ENCODE measurements around the gene SPINK1.
"Not testable (repeated sequence)": the region's sequence is repeated elsewhere in the genome, so short reads cannot be mapped to it uniquely, and the experiment has no call there.

SPINK1 gene

DNA sequence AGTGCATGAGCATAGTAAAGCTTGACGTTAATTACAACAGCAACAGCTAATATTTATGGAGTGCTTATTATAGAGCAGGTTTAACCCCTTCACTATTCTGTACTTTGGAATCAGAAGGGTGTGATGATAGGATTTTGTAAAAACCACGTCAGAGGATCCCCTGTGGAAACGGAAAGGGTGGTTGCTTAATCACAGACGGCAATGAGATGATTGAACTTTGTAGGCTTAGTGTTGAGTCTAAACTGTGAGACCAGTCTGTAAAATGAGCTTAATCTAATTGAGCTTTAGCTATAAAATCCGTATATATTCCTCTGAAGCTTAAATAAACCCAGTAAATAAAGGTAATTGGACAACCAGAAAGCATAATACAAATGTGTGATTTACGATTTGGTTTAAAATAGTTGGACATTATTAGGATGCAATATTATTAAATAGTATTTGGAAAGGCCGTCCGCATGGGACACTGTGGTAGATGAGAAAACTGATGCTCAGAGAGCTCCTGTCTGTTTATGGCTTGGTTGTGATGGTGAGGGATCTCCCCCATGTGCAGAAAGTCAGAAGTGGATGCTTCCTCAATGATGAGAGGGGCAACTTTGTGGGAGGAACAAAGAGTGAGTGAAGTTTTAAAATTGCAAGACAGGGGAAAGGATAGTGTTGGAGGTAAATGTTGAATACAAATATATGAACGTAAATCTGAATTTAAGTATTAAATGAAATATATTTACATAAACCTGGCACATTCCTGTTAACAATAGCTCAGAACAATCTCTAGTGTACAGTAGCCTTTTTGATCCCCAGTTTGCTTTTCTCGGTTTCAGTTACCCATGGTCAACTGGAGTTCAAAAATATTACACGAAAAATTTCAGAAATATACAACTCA is 23.7 kb upstream of the SPINK1 start:
- intact Hi-C loops (cut with DNase I): no loop called here

DNA sequence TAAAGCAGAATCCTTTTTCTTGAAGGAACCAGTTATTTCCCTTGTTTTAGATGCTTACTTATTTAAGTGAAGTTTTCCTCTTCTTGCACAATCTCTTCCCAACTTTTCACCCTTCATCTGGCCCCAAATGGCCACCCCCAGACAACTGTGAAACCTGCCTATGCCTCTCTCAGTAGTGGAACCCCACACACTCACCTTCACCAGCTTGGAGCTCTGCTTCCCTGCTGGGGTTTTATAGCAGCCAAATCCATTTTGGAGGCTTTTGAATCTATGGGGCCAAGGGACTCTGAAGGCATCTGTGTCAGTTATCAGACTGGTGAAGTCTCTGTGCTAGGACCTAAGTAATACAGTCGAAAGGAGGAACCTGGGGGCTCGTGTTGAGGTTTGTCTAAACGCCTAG is 22.9 kb upstream of the SPINK1 start:
- DNase-seq: no peak
- intact Hi-C loops (cut with DNase I): no loop called here

More for the DNA sequence above, 23.7 kb upstream of the SPINK1 start:
- DNase-seq: no peak

DNA sequence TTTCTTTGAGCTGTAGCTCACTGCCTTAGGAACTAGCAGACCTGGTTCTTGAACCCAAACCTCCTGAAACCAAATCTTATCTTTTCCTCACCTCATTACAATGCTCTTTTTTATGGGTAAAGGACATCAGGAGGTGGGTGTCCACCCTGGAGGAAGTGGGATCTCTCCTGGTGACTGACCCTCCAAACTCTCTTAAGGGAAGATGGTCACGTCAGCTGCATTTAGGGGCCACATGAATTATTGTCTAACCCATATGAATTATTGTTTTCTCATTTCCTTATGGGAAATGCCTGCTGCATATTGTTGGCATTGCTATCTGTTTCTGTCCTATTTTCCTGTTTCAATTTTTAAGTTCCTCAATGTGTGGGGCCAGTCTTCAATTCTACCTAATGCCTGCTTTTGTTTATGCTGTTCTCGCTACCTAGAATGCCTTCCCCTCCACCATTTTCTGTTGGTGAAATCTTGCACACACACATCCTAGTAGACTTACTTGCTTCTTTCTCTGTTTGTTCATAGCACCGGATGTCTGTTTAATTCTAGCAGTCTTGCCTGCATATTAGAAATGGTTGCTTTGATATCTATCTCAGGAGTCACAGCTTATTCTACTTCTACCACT is 22.0 kb upstream of the SPINK1 start:
- intact Hi-C loops (cut with DNase I): no loop called here
- DNase-seq: no peak

DNA sequence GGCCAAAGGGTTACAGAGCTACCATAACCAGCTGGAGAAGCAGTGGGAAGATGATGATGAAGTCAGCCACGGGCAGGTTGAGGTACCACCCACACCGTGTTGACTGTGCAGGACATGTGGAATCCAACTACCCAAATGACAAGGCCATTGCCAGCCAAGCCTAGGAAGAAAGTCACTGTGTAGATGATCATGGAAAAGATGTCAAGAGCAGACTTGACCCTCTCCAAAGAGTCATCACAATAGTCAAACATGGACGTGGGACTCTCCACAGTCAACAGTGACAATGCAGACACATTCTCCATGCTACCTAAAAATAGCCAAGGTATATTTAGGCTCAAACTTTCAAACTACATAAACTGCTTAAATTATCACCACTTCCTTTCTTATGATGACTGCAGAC is 20.9 kb upstream of the SPINK1 start:
- intact Hi-C loops (cut with DNase I): no loop called here
- no peak for DNase-seq

DNA sequence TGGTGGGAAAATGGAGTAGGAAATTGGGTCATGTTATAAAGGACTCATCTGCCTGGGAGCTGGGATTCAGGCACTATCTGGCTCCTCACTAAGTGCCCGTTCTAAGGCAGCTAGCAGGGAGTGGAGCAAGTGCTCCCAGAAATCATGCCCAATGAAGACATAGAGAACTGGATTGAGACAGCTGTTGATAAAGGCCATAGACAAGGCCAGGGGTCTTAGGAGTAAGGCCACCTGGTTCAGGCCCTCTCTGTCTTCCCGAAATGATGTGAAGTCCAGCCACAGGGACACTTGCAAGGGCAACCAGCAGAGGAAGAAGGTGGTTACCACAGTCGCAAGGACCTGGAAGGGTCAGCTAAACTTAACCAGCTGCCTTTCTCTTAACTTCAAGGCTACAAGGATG is 20.1 kb upstream of the SPINK1 start:
- DNase-seq: no peak
- intact Hi-C loops (cut with DNase I): no loop called here

DNA sequence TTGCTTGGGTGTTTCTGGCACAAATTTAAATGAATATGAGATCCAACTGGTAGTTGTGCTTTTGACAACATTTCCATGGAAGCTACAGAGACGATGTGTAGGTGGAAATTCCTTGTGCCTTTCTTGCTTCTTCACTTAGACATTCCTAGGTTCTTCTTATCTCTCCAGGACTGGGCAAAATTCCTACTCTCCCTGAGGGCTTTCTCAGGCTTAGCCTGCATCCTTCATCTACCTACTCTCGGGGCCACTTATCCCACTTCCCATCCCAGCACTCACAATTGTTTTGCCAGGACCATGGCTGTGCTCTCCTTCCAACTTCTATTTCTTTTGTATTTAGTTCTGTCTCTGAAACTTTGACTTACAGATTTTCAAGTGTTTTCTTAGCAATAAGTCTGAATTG is 17.8 kb upstream of the SPINK1 start:
- DNase-seq: no peak
- intact Hi-C loops (cut with DNase I): no loop called here

DNA sequence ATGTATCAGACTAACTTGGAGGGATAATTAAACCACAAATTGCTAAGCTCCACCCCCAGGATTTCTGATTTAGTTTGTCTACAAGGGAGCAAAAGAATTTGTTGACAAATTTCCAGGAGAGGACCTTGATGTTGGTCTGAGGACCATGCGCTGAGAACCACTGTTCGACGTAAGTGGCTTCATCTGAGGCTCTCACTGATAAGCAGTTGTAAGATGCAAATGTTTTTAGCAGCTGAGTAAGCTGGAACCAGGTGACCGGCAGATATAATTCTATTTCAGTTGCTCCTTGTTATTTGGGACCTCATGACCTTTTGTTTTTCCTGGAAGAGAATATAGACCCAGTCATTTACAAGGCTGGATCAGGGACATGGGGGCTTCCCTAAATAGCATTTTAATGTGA is 14.1 kb upstream of the SPINK1 start:
- intact Hi-C loops (cut with DNase I): no loop called here
- DNase-seq: no peak

DNA sequence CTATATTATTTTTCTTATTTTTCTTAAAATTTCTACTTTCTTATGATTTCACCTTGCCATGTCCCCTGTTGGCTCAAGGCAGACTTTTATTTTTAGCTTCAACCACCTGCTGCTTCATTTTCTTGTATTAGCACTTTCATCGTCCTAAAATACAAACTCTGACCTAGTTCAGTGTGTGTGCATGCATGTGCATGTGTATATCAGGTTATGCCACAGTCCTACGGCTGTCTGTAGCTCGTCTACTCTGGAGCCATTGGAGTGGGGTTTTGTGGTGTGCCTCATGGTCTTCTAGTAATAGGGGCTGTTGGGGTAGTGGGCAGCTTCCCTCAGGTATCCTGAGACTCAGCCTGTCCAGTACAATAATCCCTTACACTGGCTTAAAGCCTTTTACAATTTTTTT is 13.4 kb upstream of the SPINK1 start:
- intact Hi-C loops (cut with DNase I): no loop called here
- no peak for DNase-seq

DNA sequence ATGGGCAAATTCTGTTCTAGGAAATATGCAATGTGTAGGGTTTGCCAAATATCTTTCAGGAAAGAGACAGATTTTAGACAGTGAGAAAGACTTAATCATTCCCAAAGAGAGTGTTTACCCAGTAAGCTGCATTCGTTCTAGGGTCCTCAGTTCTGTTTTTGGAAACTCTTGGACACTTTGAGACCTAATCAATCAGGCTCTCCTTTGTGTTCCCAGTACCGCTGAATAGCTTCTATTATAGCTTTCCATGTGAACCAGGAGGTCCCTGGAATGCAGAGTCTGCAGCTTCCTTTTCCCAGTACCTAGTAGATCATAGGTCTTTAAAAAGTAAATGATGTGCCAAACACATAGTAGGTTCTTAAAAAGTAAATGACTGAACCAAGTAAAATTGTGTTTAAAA is 11.4 kb upstream of the SPINK1 start:
- DNase-seq: no peak
- intact Hi-C loops (cut with DNase I): no loop called here

DNA sequence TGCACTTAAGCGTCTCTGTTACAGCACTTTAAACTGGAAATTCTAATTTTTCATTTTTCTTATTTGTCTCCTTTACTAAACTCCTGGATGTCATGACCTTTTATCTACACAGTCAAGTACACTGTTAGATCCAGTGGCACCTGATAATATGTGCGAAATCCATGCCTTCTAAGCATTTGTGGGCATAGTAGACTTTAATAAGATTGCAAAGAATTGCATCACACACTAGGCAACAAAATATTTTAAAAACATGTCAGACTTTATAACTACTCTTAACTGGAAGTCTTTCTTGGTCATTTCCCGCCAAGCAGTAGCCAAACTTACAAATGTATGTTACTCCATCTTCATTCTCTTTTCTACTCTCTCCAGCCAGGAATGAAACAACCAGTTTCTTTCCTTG is 5.0 kb upstream of the SPINK1 start:
- intact Hi-C loops (cut with DNase I): no loop called here

DNA sequence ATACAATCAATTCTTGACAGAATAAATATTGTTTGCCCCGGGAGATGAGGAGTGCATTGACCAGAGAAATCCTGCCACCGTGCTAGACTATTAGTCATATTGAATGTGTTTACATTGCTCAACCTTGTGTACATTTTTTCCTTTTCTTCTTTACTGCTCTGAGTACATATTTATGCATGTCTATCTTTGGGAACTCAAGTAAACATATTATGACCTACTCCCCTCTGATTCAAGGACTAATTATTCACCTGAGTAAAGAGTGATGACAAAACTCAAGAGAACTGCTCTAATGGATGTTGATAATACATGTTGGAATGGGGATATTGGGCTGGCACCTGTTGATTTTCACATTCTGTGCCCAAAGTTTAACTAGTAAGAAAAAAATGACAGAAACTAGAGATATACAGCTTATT is 3.9 kb upstream of the SPINK1 start:
- intact Hi-C loops (cut with DNase I): no loop called here
- DNase-seq: no peak

More for the DNA sequence above, 5.0 kb upstream of the SPINK1 start:
- no peak for DNase-seq

DNA sequence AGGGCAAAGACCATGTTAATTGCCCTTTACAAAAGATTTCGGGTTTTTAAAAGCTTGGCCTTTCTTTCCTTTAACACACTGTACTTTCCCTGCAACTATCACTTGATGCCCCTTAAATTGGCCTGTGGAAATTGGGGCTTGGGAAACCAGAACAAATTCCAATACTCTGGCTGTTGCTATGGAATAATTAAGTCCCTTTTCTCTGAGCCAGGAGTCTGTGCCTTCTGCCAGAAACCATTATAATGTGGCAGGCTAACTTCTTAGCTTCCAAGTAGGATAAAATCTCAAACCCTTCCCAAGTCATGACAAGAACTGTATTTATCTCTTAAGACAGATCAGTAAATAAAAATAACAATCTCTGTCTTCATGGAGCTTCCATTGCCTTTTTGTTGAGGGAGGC is 1.1 kb upstream of the SPINK1 start:
- DNase-seq: no peak
- intact Hi-C loops (cut with DNase I): no loop called here

DNA sequence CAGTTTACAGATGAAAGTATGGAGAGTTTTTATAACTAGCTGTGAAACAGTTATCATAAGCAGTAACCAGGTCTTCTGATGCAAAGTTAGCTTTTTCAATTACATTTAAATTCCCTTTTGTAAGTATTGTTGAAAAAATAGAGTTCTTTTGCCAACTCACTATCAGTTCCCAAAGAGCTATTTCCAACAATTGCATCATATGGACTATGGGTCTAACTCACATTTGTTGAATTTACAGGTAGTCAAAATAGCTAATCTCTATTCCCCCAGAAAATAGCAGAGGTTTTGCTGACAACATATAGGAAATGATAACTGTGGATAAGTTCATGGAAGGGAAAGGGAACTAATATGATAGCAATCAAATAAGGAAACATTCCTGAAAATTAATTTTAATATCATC is 1.4 kb downstream of the SPINK1 start:
- DNase-seq: no peak
- intact Hi-C loops (cut with DNase I): no loop called here

DNA sequence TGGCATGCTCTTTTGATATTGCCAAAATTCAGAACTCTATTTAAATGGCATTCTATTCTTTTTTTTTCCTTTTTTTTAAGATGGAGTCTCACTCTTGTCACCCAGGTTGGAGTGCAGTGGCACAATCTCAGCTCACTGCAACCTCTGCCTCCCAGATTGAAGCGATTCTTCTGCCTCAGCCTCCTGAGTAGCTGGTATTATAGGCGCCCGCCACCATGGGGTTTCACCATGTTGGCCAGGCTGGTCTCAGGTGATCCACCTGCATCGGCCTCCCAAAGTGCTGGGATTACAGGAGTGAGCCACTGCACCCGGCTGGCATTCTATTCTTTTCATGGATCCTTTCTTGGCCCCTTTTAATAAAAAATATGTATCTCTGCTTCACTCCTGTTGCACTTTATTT is 4.5 kb downstream of the SPINK1 start:
- intact Hi-C loops (cut with DNase I): loop anchor here (10.0 kb wide), 1 partner anchor 372 kb away; no protein-coding TSS in a partner anchor
- not testable (repeated sequence) for DNase-seq

DNA sequence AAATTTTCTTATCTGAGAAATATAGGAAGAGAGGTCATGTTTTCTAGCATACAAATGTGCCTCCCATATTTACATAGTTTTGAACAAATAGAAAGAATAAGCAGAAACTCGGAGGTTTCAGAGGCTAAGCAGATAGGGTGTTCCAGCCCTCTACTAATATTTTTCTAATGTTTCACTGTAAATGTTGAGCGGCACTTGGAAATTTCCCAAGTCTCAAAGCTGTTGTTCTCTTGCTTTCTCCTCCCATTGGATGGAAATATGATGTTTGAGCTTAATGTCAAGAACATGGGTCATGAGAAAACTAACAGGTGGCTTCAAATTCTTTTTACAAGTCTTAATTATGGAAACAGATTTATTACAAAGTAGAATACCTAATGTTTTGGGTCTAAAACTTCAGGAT is 5.1 kb downstream of the SPINK1 start:
- intact Hi-C loops (cut with DNase I): loop anchor here (10.0 kb wide), 1 partner anchor 372 kb away; no protein-coding TSS in a partner anchor
- no peak for DNase-seq

DNA sequence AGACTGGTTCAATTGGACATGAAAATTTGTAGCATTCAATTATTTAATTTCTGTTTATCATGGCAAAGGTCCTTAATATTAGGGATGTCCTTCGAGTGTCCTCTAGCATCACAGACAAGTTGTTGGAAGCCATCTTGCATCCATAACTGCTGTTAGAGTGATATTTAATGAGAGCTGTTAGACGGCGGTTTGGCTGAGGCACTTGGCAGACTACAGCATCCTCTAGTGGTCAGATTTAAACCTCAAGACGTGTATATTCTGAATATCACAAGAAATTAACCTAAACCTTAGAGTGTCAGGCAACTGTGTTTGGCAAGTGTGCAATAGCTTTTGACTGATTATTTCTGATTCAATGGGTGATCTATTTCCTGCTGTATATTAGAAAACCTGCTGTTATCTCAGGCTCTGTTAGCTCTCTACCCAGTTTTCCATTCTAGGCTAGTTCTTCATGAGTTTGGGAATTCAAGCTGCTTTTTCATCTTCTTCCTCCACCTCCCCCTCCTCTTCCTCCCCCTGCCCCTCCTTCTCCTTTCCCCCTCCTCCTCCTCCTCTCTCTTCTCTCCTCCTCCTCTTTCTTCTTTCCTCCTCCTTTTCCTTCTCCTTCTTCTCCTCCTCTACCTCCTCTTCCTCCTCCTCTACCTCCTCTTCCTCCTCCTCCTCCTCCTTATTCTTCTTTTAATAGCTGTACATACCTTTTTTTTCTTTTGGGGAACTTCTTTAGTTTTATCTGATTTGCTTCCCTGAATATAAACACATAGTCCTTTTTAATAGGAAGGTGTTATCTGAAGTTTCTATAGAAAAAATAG is 8.6 kb downstream of the SPINK1 start:
- peak; percentile 28 to 92 (median 50) for DNase-seq
- intact Hi-C loops (cut with DNase I): loop anchor here (1.0 to 10.0 kb wide), 2 partner anchors 195 to 368 kb away; no protein-coding TSS in a partner anchor

DNA sequence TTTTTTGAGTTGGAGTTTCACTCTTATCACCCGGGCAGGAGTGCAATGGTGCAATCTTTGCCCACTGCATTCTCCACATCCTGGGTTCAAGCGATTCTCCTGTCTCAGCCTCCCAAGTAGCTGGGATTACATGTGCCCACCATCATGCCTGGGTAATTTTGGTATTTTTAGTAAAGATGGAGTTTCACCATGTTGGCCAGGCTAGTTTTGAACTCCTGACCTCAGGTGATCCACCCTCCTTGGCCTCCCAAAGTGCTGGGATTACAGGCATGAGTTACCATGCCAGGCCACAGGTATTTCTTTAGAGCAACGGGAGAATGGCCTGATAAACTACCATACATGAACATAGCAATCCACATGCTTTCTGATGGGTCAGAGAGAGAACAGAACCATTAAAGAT is 9.2 kb downstream of the SPINK1 start:
- intact Hi-C loops (cut with DNase I): loop anchor here (1.0 to 10.0 kb wide), 2 partner anchors 194 to 367 kb away; no protein-coding TSS in a partner anchor
- DNase-seq: not testable (repeated sequence)

DNA sequence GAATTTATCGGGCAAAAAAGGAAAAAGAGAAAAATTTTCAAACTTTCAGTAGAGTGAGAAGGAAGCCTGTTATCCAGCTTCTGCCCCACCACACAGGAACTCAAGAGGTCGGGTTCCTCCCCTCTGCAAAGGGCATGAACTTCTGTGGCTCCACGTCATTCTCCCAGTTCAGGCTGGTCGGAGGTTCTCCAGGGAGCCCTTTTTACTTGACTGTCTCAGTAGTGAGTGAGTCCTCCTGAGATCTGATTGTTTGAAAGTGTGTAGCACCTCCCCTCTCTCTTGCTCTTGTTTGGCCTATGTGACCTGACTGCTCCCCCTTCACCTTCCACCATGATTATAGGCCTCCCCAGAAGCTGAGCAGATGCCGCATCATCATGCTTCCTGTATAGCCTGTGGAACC is 9.7 kb downstream of the SPINK1 start:
- intact Hi-C loops (cut with DNase I): loop anchor here (1.0 to 10.0 kb wide), 2 partner anchors 193 to 367 kb away; no protein-coding TSS in a partner anchor
- no peak for DNase-seq

DNA sequence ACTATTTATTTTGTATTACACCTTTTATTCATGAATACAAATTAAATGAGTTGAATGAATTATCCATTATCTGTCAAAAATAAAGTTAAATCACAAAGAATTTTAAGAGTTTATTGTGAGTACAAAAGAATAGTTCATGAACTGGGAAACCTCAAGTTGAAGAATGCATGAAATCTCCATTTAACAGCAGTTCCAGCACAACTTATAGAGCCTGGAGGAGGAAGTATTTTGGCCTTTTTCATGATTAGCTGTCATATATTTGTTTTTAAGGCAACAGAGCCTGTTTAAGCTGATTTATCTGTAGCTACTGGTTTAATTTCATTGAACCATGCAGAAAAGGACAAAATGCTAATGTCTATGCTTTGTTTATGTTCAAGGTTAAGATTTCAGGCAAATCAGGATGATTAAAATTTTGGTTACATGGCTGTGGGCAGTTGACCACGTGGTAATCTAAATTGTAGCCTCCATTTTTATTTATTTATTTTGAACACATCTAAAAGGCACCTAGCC is 12.2 kb downstream of the SPINK1 start:
- DNase-seq: no peak
- intact Hi-C loops (cut with DNase I): no loop called here

DNA sequence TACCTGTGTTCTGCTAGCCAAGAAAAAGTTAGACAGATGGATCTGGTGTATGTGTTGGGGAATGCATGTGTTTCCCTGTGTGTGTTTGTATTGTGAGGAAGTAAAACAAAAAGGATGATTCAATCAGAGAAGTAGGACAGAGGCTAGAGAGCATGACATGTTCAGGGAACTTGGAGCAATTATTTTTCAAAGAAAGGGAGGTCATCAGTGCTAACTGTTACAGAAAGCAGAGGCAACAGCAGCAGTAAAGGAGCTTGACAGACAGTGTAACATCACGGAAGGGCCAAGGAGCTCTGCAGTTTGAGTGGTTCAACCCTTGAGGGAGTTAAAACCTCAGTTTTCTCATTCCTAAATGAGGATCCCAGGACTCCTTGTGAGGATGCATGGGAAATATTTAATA is 13.2 kb downstream of the SPINK1 start:
- no peak for DNase-seq
- intact Hi-C loops (cut with DNase I): no loop called here

DNA sequence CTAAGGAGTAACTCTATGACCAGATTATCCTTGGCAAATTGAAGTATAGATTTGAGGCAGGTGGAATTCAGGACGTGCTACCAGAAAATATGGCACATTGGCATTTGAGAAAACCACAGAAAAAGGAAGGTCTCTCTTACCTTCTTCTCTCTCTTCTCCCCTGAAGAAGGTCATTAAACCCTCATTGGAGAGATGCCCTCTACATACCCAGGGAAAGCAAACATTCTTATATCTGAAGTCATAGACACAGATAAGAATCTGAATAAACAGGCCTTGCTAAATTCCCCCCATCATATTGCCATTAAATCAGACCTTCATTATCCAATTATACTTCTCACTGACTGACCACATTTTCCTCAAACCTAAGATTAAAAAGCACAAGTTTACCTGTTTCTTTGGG is 17.8 kb downstream of the SPINK1 start:
- intact Hi-C loops (cut with DNase I): no loop called here
- DNase-seq: no peak
